Fibroblast of skin of right quadriceps (primary cell): Measurements from ENCODE around the gene FURIN.
"Not testable (repeated sequence)": the region's sequence is repeated elsewhere in the genome, so short reads cannot be mapped to it uniquely, and the experiment has no call there.

Experiments used
- DNase-seq: peaks from one replicate; pipeline ENCODE4 v3.0.0-alpha.2; 2013

Gene FURIN

DNA sequence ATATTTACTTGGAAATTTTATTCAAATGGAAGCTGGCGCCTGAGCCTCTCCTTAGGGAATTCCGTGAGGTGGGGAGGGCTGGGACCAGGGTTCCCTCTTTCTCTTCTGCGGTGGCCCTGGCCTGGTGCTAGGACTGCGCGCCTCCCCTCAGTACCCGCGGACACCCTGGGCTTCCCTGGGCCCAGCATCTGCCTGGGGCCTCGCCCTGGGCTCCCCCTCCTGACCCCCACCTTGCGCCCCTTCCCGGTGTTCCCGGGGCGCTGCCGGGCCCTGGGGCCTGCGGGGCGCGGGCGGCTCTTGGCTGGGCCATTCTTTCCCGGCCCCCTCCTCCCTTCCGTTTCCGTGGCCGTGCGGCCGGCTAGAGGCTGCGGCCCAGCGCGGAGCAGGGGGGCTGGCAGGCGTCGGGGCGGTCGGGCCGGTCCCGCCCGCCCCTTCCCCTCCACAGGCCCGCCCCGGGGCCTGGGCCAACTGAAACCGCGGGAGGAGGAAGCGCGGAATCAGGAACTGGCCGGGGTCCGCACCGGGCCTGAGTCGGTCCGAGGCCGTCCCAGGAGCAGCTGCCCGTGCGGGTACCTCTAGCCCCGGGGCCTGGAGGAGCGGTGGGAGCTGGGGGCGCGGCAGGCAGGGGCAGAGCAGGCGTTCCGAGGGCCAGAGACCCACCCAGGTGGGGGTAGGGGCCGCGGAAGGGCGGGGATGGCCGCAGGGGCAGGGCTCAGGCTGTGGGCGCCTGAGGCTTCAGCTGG, 15.8 kb downstream of the FURIN start, which contains the start of gene FES:
FES (plus strand) TSS at position 529 of the 743 bp plus-strand sequence. CDS start 542 bp downstream, outside the sequence.
- peak; percentile 64 for DNase-seq

DNA sequence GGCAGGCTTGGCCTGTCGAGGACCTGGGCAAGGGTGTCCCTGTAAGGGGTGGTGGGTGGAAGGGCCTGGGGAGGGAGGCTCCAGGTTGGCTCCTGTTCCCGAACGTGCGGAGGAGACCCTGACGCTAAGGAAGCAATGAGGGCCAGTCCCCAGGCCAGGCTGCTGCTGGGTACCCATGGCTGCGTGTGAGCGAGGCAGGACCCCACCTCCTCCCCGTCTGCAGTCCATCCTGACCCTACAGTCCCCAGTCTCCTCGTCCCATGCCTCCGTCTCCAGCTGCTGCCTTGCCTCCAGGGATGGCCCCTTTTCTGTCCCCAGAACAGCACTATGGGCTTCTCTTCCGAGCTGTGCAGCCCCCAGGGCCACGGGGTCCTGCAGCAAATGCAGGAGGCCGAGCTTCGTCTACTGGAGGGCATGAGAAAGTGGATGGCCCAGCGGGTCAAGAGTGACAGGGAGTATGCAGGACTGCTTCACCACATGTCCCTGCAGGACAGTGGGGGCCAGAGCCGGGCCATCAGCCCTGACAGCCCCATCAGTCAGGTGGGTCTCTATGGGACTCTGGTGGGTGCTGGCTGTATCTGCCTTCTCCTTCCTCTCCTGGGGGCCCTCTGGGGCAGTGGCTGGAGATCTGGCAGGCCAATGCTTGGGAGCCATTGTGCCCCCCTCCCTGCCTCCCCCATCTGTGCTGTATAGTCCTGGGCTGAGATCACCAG, 16.5 kb downstream of the FURIN start:
- no peak for DNase-seq

DNA sequence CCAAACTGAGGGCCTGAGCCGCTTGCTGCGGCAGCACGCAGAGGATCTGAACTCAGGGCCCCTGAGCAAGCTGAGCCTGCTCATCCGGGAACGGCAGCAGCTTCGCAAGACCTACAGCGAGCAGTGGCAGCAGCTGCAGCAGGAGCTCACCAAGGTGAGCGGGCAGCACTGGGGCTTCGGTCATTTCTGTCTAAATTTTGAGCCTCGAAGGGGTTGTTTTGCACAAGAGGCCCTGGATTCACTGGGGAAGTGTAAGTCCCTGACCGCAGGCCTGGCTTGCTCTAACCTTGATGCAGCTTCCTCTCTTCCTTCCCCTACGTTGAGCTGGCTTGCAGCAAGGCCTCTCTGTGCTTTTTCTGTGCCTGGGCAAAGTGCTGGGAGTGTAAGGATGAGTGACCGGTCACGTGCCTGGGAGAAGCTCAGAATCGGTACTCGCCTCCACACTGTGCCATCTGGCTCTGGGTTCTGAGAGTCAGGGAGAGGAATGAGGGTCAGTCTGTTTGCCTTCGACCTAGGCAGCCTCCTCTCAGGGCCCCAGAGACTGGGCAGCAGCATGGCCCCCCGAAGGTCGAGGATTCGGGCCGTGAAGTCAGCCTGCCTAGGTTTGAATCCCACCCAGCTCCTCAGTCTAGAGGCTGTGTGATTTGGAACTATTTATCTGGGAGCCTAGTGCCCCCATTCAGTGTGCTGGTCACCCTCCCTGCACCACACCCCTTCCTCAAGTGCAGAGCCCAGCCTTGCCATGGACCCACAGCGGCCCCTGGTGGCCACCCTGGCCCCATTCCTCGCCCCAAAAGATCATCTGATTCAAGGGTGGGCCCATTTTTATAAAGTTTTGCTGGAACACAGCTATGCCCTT, 17.3 kb downstream of the FURIN start:
- peak; percentile 64 for DNase-seq

DNA sequence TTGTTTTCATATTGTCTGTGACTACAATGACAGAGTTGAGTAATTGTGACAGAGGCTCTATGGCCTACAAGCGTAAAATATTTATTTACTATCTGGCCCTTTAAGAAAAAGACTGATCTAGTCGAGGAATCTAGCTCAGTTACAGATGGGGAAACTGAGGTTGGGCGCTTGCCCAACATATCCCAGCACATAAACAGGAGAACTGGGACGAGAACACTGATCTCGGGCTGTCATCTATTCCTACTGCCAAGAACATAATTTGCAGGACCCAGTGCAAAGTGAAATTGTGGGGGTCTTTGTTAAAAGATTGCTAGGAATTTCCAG, 17.9 kb downstream of the FURIN start:
- DNase-seq = no peak

DNA sequence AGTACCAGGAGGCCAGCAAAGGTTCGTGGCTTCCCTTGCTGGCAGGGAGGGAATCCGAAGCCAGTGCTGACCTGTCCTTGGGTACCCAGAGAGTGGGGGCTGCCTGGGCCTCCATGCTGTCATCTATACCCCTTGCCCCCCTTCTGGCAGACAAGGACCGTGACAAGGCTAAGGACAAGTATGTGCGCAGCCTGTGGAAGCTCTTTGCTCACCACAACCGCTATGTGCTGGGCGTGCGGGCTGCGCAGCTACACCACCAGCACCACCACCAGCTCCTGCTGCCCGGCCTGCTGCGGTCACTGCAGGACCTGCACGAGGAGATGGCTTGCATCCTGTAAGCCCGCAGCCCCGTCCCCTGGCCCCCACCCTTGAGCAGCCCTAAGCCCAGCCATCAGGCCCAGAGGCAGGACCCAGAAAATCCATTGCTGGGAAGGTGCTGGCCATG, 18.7 kb downstream of the FURIN start:
- no peak for DNase-seq

DNA sequence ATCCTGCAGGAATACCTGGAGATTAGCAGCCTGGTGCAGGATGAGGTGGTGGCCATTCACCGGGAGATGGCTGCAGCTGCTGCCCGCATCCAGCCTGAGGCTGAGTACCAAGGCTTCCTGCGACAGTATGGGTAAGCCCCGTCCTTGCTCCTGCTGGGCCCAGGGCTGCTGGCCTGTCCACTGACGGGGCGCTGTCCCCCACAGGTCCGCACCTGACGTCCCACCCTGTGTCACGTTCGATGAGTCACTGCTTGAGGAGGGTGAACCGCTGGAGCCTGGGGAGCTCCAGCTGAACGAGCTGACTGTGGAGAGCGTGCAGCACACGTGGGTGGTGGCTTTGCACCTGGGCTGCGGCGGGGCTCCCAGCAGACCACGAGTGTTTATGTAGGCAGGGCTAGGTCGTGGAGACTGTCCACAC, 20.9 kb downstream of the FURIN start:
- DNase-seq = no peak

- DNase-seq = no peak
Observed at GRCh38 chr15:90889736-90890456, 21.5 kb downstream of the FURIN start.

DNA sequence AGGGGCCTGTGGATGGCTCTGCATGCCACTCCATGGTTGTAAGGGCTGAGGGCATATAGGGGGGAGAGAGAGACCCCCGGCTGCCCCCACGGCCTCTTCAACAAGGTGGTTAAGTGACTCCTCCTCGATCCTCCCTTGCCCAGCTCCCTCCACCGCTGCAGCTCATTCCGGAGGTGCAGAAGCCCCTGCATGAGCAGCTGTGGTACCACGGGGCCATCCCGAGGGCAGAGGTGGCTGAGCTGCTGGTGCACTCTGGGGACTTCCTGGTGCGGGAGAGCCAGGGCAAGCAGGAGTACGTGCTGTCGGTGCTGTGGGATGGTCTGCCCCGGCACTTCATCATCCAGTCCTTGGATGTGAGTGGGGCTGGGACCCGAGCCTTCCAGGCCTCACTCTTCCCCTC, 22.5 kb downstream of the FURIN start:
- no peak for DNase-seq

GRCh38 chr15:90891346-90891949, 23.1 kb downstream of the FURIN start:
- no peak for DNase-seq

- DNase-seq = no peak
Observed at GRCh38 chr15:90892023-90892422, 23.6 kb downstream of the FURIN start.

DNA sequence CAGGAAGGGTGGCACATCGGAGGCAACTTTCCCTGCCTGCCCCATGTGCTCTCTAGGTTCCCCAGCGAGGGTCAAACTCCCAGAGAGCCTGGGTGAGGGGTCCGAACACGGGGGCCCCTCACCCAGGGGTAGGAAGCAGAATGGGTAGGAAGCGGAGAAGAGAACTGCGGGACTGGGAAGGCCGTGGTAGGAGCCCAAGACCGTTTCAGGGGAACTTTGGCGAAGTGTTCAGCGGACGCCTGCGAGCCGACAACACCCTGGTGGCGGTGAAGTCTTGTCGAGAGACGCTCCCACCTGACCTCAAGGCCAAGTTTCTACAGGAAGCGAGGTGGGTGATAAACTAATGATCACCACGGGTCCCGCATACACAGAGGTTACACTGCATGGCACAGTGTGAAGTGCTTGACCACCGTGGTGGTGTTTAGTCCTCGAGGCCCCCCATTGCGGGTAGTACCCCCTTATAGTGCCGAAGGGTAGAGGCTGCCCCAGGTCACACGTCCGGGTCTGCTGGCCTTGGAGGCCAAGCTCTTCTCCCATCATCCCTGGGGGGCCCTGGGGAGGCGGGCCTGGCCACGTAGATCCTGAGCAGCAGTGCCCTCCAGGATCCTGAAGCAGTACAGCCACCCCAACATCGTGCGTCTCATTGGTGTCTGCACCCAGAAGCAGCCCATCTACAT, 24.2 kb downstream of the FURIN start:
- no peak for DNase-seq

DNA sequence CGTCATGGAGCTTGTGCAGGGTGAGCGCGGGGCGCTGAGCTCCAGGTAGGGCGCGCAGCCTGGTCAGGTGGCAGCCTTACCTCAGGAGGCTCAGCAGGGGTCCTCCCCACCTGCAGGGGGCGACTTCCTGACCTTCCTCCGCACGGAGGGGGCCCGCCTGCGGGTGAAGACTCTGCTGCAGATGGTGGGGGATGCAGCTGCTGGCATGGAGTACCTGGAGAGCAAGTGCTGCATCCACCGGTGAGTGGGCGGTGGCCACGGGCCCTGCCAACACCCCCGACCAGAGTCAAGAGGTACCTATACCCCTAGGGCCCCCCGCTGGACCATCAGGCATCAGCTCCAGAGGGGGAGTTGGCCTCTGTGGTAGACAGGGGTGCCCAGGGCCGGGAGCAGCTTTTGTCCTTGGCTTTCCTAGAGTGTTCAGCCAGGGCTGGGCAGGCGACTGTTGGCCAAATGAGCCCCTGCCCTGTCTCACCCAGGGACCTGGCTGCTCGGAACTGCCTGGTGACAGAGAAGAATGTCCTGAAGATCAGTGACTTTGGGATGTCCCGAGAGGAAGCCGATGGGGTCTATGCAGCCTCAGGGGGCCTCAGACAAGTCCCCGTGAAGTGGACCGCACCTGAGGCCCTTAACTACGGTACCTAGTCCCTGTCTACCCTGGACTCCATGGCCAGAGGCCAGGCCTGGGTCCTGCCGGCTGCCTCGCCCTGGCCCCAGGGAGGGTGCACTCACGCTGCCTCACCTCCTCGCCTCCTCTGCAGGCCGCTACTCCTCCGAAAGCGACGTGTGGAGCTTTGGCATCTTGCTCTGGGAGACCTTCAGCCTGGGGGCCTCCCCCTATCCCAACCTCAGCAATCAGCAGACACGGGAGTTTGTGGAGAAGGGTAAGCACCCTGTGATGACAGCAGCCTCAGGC, 25.0 kb downstream of the FURIN start:
- DNase-seq = no peak

DNA sequence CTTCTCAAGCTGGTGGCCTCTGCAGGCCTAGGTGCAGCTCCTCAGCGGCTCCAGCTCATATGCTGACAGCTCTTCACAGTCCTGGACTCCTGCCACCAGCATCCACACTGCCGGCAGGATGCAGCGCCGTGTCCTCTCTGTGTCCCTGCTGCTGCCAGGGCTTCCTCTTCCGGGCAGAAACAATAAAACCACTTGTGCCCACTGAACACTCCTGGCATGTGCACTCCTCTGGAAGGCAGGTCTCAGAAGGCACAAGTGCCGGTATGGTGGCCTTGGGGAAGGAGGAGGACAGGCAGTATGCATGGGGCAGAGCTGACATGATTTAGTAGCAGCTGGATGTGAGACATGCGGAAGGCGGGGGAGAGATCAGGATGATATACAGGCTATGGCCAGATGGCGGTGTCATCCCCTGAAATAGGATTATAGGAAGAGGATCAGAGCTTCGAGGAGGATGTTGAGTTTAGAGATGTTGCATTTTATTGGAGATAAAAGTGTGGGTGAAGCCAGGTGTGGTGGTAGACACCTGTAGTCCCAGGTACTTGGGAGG, 27.3 kb downstream of the FURIN start:
- DNase-seq = peak; percentile 52

DNA sequence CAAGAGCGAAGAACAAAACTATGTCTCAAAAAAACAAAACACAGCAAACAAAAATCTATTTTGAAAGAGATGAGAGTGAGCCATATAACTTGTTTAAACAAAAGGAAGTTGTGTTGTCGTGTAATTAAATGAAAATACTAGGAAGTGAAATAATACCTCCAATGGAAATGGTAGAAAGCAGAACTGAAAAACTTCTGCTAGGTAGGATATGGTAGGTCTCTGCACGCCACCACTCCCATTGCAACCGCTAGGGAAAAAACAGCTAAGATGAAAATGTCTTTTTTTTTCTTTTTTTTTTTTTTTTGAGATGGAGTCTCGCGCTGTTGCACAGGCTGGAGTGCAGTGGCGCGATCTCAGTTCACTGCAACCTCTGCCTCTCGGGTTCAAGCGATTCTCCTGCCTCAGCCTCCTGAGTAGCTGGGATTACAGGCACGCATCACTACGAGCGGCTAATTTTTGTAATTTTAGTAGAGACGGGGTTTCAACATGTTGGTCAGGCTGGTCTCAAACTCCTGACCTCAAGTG, 28.8 kb downstream of the FURIN start:
- not testable (repeated sequence) for DNase-seq

DNA sequence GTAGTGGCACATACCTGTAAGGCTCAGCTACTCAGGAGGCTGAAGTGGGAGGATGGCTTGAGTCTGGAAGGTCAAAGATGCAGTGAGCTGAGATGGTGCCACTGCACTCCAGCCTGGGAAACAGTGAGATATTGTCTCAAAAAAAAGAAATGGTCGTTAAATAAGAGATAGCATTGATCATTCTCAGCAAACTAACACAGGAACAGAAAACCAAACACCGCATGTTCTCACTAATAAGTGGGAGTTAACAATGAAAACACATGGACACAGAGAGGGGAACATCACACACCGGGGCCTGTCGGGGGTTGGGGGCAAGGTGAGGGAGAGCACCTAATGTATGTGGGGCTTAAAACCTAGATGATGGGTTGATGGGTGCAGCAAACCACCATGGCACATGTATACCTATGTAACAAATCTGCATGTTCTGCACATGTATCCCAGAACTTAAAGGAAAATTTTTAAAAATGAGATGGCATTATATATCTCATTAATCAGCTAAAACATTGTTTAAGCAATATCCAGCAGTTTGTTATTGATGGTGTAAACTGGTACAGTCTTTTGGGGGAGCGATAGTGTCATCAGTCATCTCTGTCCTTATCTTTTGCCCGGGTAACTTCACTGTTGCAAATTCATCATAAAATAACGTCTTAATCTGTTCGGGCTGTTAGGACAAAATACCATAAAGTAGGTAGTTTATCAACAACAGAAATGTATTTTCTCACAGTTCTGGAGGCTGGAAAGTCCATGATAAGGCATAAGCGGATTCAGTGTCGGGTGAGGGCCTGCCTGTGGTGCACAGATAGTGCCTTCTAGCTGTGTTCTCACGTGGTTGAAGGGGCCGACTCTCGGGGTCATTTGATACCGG, 33.0 kb downstream of the FURIN start:
- no peak for DNase-seq

- DNase-seq = peak; percentile 76
Observed at GRCh38 chr15:90902040-90902839, 33.9 kb downstream of the FURIN start.

GRCh38 chr15:90902840-90903732, 34.7 kb downstream of the FURIN start, which contains the start of gene MAN2A2:
Gene MAN2A2, plus strand, starts transcription at chr15:90903302. Its CDS starts 906 bp downstream, at chr15:90904208.
- DNase-seq = peak; percentile 19
